GM23338 (cell line): Measurements from ENCODE around the gene KCNIP3. TPM values are rescaled to one million over a fixed set of nuclear protein-coding genes. Genes with fewer than 3 reads are reported as not detected.
"Not testable (repeated sequence)": the region's sequence is repeated elsewhere in the genome, so short reads cannot be mapped to it uniquely, and the experiment has no call there.

Experiments used
- ATAC-seq: fragments of 200-7000 bp; cut with Tn5 transposase; 3 replicates; pipeline ENCODE4 v1.9.1; 2020
- DNase-seq: peaks from one replicate; pipeline ENCODE4 v3.0.0-alpha.2; 2015; ENCODE audit warnings: low spot score
- H2AFZ ChIP-seq: fragments of 200-600 bp; sonication (generic); 2 replicates; pipeline ENCODE4 v1.8.0; 2016; ENCODE audit warnings: antibody characterized with exemption, mild to moderate bottlenecking, moderate library complexity
- H3F3A ChIP-seq: fragments of 200-600 bp; sonication (generic); replicated peaks from 2 replicates; pipeline ENCODE4 v1.8.0; 2017; ENCODE audit warnings: antibody characterized with exemption, mixed run types, low read depth
- H3K27ac ChIP-seq: fragments of 200-600 bp; sonication (generic); 2 replicates; pipeline ENCODE4 v1.6.1; 2016; ENCODE audit warnings: low read depth
- H3K27me3 ChIP-seq: fragments of 200-600 bp; sonication (generic); 2 replicates; pipeline ENCODE4 v1.8.0; 2016; ENCODE audit warnings: mild to moderate bottlenecking, mixed run types, moderate library complexity; ENCODE audit not compliant: insufficient read depth
- H3K36me3 ChIP-seq: fragments of 200-600 bp; sonication (generic); 2 replicates; pipeline ENCODE4 v1.8.0; 2016; ENCODE audit warnings: mild to moderate bottlenecking; ENCODE audit not compliant: insufficient read depth
- H3K4me1 ChIP-seq: fragments of 200-600 bp; sonication (generic); 2 replicates; pipeline ENCODE4 v1.8.0; 2016; ENCODE audit warnings: mild to moderate bottlenecking, moderate library complexity; ENCODE audit not compliant: insufficient read depth
- H3K4me2 ChIP-seq: fragments of 200-600 bp; sonication (generic); 2 replicates; pipeline ENCODE4 v1.7.1; 2017; ENCODE audit warnings: mixed run types
- H3K4me3 ChIP-seq: fragments of 200-600 bp; sonication (generic); 2 replicates; pipeline ENCODE4 v1.6.1; 2016; ENCODE audit warnings: mixed run types
- H3K79me2 ChIP-seq: fragments of 200-600 bp; sonication (generic); replicated peaks from 2 replicates; pipeline ENCODE4 v1.8.0; 2017; ENCODE audit warnings: mild to moderate bottlenecking; ENCODE audit not compliant: insufficient read depth
- H3K9me2 ChIP-seq: fragments of 200-600 bp; sonication (generic); 2 replicates; pipeline ENCODE4 v1.8.0; 2017; ENCODE audit not compliant: insufficient read depth
- H4K20me1 ChIP-seq: fragments of 200-600 bp; sonication (generic); replicated peaks from 2 replicates; pipeline ENCODE4 v1.8.0; 2017; ENCODE audit warnings: mild to moderate bottlenecking; ENCODE audit not compliant: insufficient read depth
- H3K27ac Mint-ChIP-seq: 2 replicates; pipeline ENCODE4 v1.8.0; 2020; ENCODE audit warnings: inconsistent platforms, mild to moderate bottlenecking, moderate library complexity, mixed read lengths
- H3K27me3 Mint-ChIP-seq: 3 replicates; pipeline ENCODE4 v1.8.0; 2022; ENCODE audit warnings: low read depth, mild to moderate bottlenecking, moderate library complexity, mixed read lengths, inconsistent platforms; ENCODE audit not compliant: insufficient read depth, poor library complexity
- H3K36me3 Mint-ChIP-seq: 3 replicates; pipeline ENCODE4 v1.8.0; 2021; ENCODE audit warnings: low read depth, mild to moderate bottlenecking, inconsistent platforms, moderate library complexity, mixed read lengths
- H3K4me1 Mint-ChIP-seq: 3 replicates; pipeline ENCODE4 v1.8.0; 2020; ENCODE audit warnings: mild to moderate bottlenecking, inconsistent platforms, mixed read lengths
- H3K4me3 Mint-ChIP-seq: 3 replicates; pipeline ENCODE4 v1.8.0; 2021; ENCODE audit warnings: moderate library complexity, mild to moderate bottlenecking, inconsistent platforms, mixed read lengths
- H3K9me3 Mint-ChIP-seq: 3 replicates; pipeline ENCODE4 v1.8.0; 2020; ENCODE audit warnings: moderate library complexity, mild to moderate bottlenecking, inconsistent platforms, mixed read lengths
- ETS1 ChIP-seq: IDR thresholded peaks from 2 replicates; pipeline ENCODE4 v1.6.1; 2016; ENCODE audit warnings: antibody characterized with exemption
- EZH2 ChIP-seq: fragments of 200-600 bp; sonication (generic); IDR thresholded peaks from one replicate; pipeline ENCODE4 v1.8.0; 2017; ENCODE audit warnings: antibody characterized with exemption, mild to moderate bottlenecking, low read depth; ENCODE audit not compliant: unreplicated experiment
- JUNB ChIP-seq: IDR thresholded peaks from one replicate; pipeline ENCODE4 v1.6.1; 2016; ENCODE audit warnings: antibody characterized with exemption; ENCODE audit not compliant: unreplicated experiment
- NANOG ChIP-seq: IDR thresholded peaks from 2 replicates; pipeline ENCODE4 v1.6.1; 2016; ENCODE audit warnings: antibody characterized with exemption, borderline replicate concordance
- ZNF114 ChIP-seq: fragments of 250-450 bp; sonication (Bioruptor Pico); IDR thresholded peaks from 2 replicates; pipeline ENCODE4 v1.5.0; 2020; ENCODE audit warnings: mild to moderate bottlenecking, moderate library complexity
- ZNF462 ChIP-seq: fragments of 250-450 bp; sonication (Bioruptor Pico); IDR thresholded peaks from 2 replicates; pipeline ENCODE4 v1.5.0; 2020; ENCODE audit warnings: mild to moderate bottlenecking, moderate library complexity
- polyA plus RNA-seq: library from polyadenylated mRNA; unstranded; fragments of >200 nt; fragmentation: Nextera tagmentation; extraction: Ambion mirVana; gene quantifications from 2 replicates; pipeline ENCODE4 v1.2.1, GENCODE V29; 2016
- total RNA-seq: library from RNA; depleted of rRNA; stranded (reverse); fragments of >200 nt; shearing (Covaris generic); gene quantifications from 2 replicates; pipeline ENCODE4 v1.2.3, GENCODE V29; 2014

KCNIP3 gene
- total and polyA plus RNA-seq, 2 experiments from 2014 or later, result 0.32 to 0.83 TPM

DNA sequence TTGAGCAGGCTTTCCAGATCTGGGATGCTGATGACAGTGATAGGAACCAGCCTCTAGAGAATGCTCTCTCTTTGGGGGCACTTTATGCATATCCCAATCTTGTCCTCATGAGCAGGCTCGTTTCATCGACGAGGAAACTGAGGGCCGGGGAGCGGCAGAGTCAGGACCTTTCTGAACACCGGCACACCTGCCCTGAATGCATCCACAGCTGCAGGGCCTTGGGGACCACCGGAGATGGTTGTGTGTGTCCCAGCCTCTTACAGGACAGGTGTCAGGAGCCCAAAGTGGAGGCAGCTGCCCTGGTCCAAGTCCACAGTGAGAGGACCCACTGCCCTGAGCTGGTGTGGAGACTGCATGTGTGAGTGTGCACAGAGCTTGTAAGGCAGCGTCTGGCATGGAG is 57.8 kb downstream of the KCNIP3 start:
- no peak for DNase-seq

GRCh38 chr2:95355486-95355885 is 58.3 kb downstream of the KCNIP3 start:
- not testable (repeated sequence) for H2AFZ ChIP-seq, H3K4me2 ChIP-seq, DNase-seq, H3K79me2 ChIP-seq, ATAC-seq, H3K4me3 Mint-ChIP-seq, H3K9me2 ChIP-seq, H3K36me3 Mint-ChIP-seq, H3K27me3 Mint-ChIP-seq, H4K20me1 ChIP-seq, H3F3A ChIP-seq, H3K4me1 Mint-ChIP-seq, H3K27ac Mint-ChIP-seq, H3K4me3 ChIP-seq, H3K27me3 ChIP-seq, H3K4me1 ChIP-seq, H3K27ac ChIP-seq, H3K36me3 ChIP-seq
- H3K9me3 Mint-ChIP-seq, result peaks cover 12% of the 10 kb centered on the region

More for the DNA sequence above, 57.8 kb downstream of the KCNIP3 start:
- Histone ChIP-seq H3K27me3 (no peaks in the 10 kb centered on the region), H2AFZ (no peak overlapping the region), H3K4me1 (no peaks in the 10 kb centered on the region), H3K36me3 (no peaks in the 10 kb centered on the region), H3K4me3 (no peak overlapping the region), H3K9me2 (no peaks in the 10 kb centered on the region), H3K79me2 (no peaks in the 10 kb centered on the region), H4K20me1 (no peaks in the 10 kb centered on the region), H3F3A (no peaks in the 10 kb centered on the region), H3K4me2 (no peak overlapping the region), H3K27ac (no peak overlapping the region)
- Mint-ChIP-seq H3K9me3 (peaks cover 12% of the 10 kb centered on the region), H3K4me1 (no peaks in the 10 kb centered on the region), H3K36me3 (no peaks in the 10 kb centered on the region; the same call in 2 of the 3 replicates), H3K4me3 (no peak overlapping the region), H3K27me3 (peaks cover 6% of the 10 kb centered on the region), H3K27ac (no peak overlapping the region)
- no peak for ATAC-seq
- TF ChIP-seq ETS1, result no peak
- no peak for TF ChIP-seq ZNF114
- no peak for TF ChIP-seq JUNB
- TF ChIP-seq EZH2, result no peak
- no peak for TF ChIP-seq ZNF462 (CRISPR knock-in tag)
- TF ChIP-seq NANOG, result no peak
